GM20431 (cell line): Measurements from ENCODE around the gene MAD1L1.

Source experiments
- in situ Hi-C: fragments of 300-500 bp; cut with MseI, MboI; formaldehyde crosslinking; loops from one replicate; pipeline ENCODE4 v1.15.0; 2020; ENCODE audit warnings: low sequenced_read_pairs; ENCODE audit not compliant: unreplicated experiment

The MAD1L1 gene

GRCh38 chr7:2015251-2015871 lies 217.4 kb downstream of the MAD1L1 start:
- in situ Hi-C loops = no loop called here

GRCh38 chr7:2014391-2015241 lies 218.1 kb downstream of the MAD1L1 start:
- in situ Hi-C loops = no loop called here

GRCh38 chr7:2013381-2014311 lies 219.1 kb downstream of the MAD1L1 start:
- in situ Hi-C loops = no loop called here

GRCh38 chr7:2012981-2013380 lies 219.8 kb downstream of the MAD1L1 start:
- in situ Hi-C loops = no loop called here

GRCh38 chr7:2012044-2012900 lies 220.5 kb downstream of the MAD1L1 start:
- in situ Hi-C loops = no loop called here

GRCh38 chr7:2011266-2012043 lies 221.3 kb downstream of the MAD1L1 start:
- in situ Hi-C loops = no loop called here

- in situ Hi-C loops = no loop called here
These were observed 222.0 kb downstream of the MAD1L1 start for GRCh38 chr7:2010551-2011265.

GRCh38 chr7:2010101-2010500 lies 222.6 kb downstream of the MAD1L1 start:
- in situ Hi-C loops = no loop called here

GRCh38 chr7:2009541-2010001 lies 223.2 kb downstream of the MAD1L1 start:
- in situ Hi-C loops = no loop called here

- in situ Hi-C loops = no loop called here
These were observed 223.7 kb downstream of the MAD1L1 start for GRCh38 chr7:2008936-2009540.

GRCh38 chr7:2008101-2008935 lies 224.4 kb downstream of the MAD1L1 start:
- in situ Hi-C loops = no loop called here

GRCh38 chr7:2007551-2007950 lies 225.2 kb downstream of the MAD1L1 start:
- in situ Hi-C loops = no loop called here

GRCh38 chr7:2006921-2007381 lies 225.8 kb downstream of the MAD1L1 start:
- in situ Hi-C loops = no loop called here

GRCh38 chr7:2006231-2006771 lies 226.4 kb downstream of the MAD1L1 start:
- in situ Hi-C loops = no loop called here

- in situ Hi-C loops = no loop called here
These were observed 227.0 kb downstream of the MAD1L1 start for GRCh38 chr7:2005786-2006185.

- in situ Hi-C loops = no loop called here
These were observed 227.7 kb downstream of the MAD1L1 start for GRCh38 chr7:2004841-2005725.
